Cardiac muscle cell (in vitro differentiated cells and primary cell): ENCODE results near the gene OVOL3. TPM values are rescaled to one million over a fixed set of nuclear protein-coding genes. Genes with fewer than 3 reads are reported as not detected.
A peak's percentile ranks its signal among the peaks of the same experiment; 100 is the strongest.
"Not testable (repeated sequence)": the region's sequence is repeated elsewhere in the genome, so short reads cannot be mapped to it uniquely, and the experiment has no call there.

ENCODE experiments used
- DNase-seq, 2 donors: peaks; one replicate each; pipeline versions ENCODE4 v3.0.0 to v3.0.0-alpha.2; 2010 to 2017; ENCODE audit warnings: low read depth in 1 of 2, low spot score in 1 of 2
- H3K27ac ChIP-seq: fragments of 200-600 bp; sonication (generic); 2 replicates; pipeline ENCODE4 v1.5.1; 2016
- H3K27me3 ChIP-seq: fragments of 200-600 bp; sonication (generic); 2 replicates; pipeline ENCODE4 v1.6.0; 2016; ENCODE audit warnings: control low read depth
- H3K36me3 ChIP-seq: fragments of 200-600 bp; sonication (generic); 2 replicates; pipeline ENCODE4 v1.5.1; 2016; ENCODE audit warnings: control low read depth
- H3K4me1 ChIP-seq: fragments of 200-600 bp; sonication (generic); 2 replicates; pipeline ENCODE4 v1.8.1; 2017; ENCODE audit warnings: low read depth, mild to moderate bottlenecking, mixed run types
- H3K4me3 ChIP-seq: fragments of 200-600 bp; sonication (generic); 2 replicates; pipeline ENCODE4 v1.5.1; 2016; ENCODE audit warnings: mild to moderate bottlenecking
- H3K9me3 ChIP-seq: fragments of 200-600 bp; sonication (generic); 2 replicates; pipeline ENCODE4 v1.5.1; 2017; ENCODE audit warnings: low read depth, mild to moderate bottlenecking, control low read depth
- polyA plus RNA-seq: library from polyadenylated mRNA; unstranded; fragments of >200 nt; fragmentation: Nextera tagmentation; extraction: Ambion mirVana; gene quantifications from 2 replicates; pipeline ENCODE4 v1.2.1, GENCODE V29; 2016
- total RNA-seq: library from RNA; depleted of rRNA; stranded (reverse); fragments of >200 nt; gene quantifications from 2 replicates; pipeline ENCODE4 v1.2.3, GENCODE V29; 2016
- TF ChIP-seq, protein P1 (sequence below): IDR thresholded peaks from 2 replicates; pipeline ENCODE4 v1.5.1; 2012; ENCODE audit warnings: low read depth, mild to moderate bottlenecking, low read length

Gene OVOL3
- total and polyA plus RNA-seq, 2 experiments from 2014 or later, result not detected

- Histone ChIP-seq H3K27ac (no peak overlapping the region), H3K4me3 (no peak overlapping the region), H3K4me1 (no peaks in the 10 kb centered on the region), H3K27me3 (no peaks in the 10 kb centered on the region), H3K9me3 (no peaks in the 10 kb centered on the region), H3K36me3 (peaks cover 12% of the 10 kb centered on the region)
- no peak for DNase-seq
- TF ChIP-seq, protein P1, sequence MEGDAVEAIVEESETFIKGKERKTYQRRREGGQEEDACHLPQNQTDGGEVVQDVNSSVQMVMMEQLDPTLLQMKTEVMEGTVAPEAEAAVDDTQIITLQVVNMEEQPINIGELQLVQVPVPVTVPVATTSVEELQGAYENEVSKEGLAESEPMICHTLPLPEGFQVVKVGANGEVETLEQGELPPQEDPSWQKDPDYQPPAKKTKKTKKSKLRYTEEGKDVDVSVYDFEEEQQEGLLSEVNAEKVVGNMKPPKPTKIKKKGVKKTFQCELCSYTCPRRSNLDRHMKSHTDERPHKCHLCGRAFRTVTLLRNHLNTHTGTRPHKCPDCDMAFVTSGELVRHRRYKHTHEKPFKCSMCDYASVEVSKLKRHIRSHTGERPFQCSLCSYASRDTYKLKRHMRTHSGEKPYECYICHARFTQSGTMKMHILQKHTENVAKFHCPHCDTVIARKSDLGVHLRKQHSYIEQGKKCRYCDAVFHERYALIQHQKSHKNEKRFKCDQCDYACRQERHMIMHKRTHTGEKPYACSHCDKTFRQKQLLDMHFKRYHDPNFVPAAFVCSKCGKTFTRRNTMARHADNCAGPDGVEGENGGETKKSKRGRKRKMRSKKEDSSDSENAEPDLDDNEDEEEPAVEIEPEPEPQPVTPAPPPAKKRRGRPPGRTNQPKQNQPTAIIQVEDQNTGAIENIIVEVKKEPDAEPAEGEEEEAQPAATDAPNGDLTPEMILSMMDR, result no peak
Measured at GRCh38 chr19:36121486-36122124, 10.7 kb downstream of the OVOL3 start.

DNA sequence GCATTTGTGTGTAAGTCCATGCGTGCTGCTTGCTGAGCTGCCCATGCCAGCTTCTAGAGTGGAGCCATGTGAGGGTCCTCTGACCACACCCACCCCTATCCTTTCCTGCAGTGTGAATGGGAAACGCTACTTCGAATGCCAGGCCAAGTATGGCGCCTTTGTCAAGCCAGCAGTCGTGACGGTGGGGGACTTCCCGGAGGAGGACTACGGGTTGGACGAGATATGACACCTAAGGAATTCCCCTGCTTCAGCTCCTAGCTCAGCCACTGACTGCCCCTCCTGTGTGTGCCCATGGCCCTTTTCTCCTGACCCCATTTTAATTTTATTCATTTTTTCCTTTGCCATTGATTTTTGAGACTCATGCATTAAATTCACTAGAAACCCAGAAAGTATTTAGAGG is 14.6 kb downstream of the OVOL3 start:
- no peaks in the 10 kb centered on the region for H3K27me3 ChIP-seq
- no peaks in the 10 kb centered on the region for H3K9me3 ChIP-seq
- no peak overlapping the region for H3K27ac ChIP-seq
- no peak overlapping the region for H3K4me3 ChIP-seq
- TF ChIP-seq, protein P1, result no peak
- no peaks in the 10 kb centered on the region for H3K4me1 ChIP-seq
- H3K36me3 ChIP-seq, result peaks cover 8% of the 10 kb centered on the region
- DNase-seq, result no peak

DNA sequence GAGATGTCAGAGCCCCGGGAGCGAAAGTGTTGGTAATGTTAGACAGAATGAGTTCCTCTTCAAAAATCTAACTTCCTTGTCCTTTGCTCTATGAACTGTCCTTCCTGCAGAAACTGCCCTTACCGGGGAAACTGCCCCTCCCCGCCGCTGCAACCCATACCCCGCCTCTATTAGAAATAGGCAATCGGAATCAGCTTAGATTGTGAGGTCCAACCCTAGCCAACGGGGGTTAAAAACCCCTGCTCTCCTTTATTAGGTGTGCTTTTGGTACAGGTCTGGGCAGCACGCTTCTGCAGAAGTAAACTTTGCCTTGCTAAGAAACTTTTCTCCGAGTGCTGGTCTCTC is 17.4 kb downstream of the OVOL3 start:
- no peaks in the 10 kb centered on the region for H3K9me3 ChIP-seq
- no peaks in the 10 kb centered on the region for H3K27me3 ChIP-seq
- H3K4me3 ChIP-seq, result peak overlapping the region; percentile 32
- H3K27ac ChIP-seq, result peak overlapping the region; percentile 66
- H3K4me1 ChIP-seq, result no peaks in the 10 kb centered on the region
- H3K36me3 ChIP-seq, result peaks cover 6% of the 10 kb centered on the region
- TF ChIP-seq, protein P1, result no peak
- no peak for DNase-seq

DNA sequence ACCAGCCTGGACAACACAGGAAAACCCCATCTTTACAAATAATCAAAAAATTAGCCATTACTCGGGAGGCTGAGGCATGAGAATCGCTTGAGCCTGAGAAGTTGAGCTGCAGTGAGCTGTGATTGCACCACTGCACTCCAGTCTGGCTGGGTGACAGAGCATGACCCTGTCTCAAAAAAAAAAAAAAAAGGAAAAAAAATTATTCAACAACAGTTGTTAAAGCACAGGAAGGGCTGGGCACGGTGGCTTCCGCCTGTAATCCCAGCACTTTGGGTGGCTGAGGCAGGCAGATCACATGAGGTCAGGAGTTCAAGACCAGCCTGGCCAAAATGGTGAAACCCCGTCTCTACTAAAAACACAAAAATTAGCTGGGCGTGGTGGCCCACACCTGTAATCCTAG is 20.3 kb downstream of the OVOL3 start:
- not testable (repeated sequence) for H3K4me1 ChIP-seq, H3K27me3 ChIP-seq, H3K27ac ChIP-seq, H3K36me3 ChIP-seq, DNase-seq, H3K4me3 ChIP-seq, H3K9me3 ChIP-seq

DNA sequence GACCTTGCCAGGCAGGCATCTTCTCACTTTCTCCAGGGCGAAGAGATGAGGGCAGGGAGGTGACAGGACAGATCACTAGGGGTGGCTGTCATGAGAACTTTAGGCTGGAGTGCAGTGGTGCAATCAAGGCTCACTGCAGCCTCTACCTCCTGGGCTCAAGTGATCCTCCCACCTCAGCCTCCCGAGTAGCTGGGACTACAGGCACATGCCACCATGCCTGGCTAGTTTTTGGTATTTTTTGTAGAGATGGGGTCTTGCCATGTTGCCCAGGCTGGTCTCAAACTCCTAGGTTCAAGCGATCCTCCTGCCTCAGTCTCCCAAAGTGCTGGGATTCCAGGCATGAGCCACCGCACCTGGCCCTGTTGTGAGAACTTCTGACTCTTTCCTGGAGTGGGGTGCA is 23.9 kb downstream of the OVOL3 start:
- not testable (repeated sequence) for DNase-seq, H3K27ac ChIP-seq, H3K36me3 ChIP-seq, H3K4me1 ChIP-seq, H3K9me3 ChIP-seq, H3K27me3 ChIP-seq, H3K4me3 ChIP-seq

DNA sequence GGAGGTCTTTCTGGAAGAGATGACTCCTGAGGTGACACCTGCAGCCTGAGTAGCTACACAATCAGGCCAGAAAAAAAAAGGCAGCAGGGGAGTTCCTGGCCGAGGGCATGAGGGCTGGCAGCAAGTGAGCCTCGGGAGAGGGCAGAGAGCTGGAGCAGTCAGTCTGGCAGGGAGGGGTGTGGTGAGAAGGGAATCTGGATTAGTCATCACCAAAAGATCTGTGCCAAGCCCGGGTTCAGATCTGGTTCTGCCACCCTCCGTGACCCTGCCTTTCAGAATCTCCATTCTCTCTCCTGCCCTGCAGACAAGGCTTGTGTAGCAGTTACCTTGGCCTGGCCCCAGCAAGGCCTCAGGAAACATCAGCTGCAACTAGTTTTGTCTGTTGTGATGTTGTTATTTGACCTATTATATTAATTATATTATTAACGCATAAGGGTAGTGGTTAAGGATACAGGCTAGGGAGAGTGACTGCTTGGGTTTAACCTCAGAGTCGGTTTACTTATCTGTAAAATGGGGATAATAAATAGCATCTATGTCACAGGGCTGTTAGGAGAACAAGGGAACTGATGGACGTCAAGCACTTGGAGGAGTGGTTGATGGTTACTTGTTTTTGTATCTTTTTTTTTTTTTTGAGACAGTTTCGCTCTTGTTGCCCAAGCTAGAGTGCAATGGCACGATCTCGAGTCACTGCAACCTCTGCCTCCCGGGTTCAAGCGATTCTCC is 26.2 kb downstream of the OVOL3 start:
- H3K27me3 ChIP-seq, result peaks cover 3% of the 10 kb centered on the region
- TF ChIP-seq, protein P1, result no peak
- H3K9me3 ChIP-seq, result no peaks in the 10 kb centered on the region
- DNase-seq, result peak in 1 of 2 donors; percentile 51
- no peaks in the 10 kb centered on the region for H3K36me3 ChIP-seq
- H3K4me1 ChIP-seq, result peaks cover 3% of the 10 kb centered on the region
- H3K27ac ChIP-seq, result no peak overlapping the region
- no peak overlapping the region for H3K4me3 ChIP-seq
